Hematopoietic multipotent progenitor cell treated with erythropoietin and hydrocortisone succinate and interleukin-3 and kit ligand, for 15 days (in vitro differentiated cells): ENCODE measurements around the gene RAB5B.
A peak's percentile ranks its signal among the peaks of the same experiment; 100 is the strongest.
"Not testable (repeated sequence)": the region's sequence is repeated elsewhere in the genome, so short reads cannot be mapped to it uniquely, and the experiment has no call there.

Experiments used
- DNase-seq: peaks from one replicate; pipeline ENCODE4 v3.0.0-alpha.2; 2015; ENCODE audit warnings: low spot score

RAB5B gene

DNA sequence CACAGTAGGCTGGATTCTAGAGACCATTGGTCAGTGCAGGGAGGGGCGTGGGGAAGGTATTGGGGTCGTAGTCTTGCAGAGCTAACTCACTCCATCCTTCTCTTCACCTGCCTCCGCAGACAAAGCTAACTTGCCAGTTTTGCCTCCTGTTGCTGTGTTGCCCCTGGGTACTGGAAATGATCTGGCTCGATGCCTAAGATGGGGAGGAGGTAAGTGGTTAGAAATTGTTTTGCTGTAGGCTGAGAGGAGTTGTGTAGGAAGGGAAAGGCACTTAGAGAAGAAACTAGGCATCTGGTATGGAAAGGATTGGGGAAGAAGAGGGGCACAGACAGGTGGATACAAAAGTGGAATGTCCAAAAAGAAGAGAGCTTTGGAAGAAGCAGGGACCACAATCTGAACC is 31.8 kb upstream of the RAB5B start:
- DNase-seq = no peak

GRCh38 chr12:55942577-55943136 is 31.2 kb upstream of the RAB5B start:
- no peak for DNase-seq

DNA sequence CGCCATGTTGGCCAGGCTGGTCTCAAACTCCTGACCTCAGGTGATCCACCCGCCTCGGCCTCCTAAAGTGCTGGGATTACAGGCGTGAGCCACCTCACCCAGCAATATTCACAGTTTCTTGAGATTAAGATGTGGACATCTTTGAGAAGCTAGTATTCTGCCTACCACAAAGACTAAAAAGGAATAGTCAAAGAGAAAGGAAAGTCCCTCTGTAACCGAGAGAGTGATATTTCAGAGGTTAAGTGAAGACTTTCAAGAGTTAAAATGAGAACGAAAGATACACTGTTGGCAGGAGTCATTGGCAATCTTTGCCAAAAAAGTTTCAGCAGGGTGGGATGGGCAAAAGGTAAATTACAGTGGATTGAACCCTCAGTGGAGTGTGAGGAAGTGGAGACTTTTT is 27.3 kb upstream of the RAB5B start:
- no peak for DNase-seq

DNA sequence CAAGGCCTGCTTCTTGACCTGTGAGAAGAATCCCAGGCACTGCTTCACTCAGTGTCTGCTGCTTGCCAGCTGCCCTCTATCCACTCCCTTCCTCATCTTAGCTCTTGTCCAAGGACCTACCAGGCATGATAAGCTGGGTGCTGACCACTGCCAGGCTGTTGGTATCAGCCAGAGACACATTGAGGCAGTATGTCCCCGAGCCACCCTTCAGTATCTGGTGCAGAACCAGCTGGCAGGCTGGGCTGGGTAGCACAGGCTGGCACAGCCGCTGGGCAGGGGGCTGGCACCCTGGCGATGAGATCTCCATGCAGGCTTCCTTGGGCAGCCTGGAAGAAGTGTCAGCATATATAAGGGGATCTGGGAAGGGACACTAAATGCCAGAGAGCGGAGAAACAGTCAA is 18.5 kb upstream of the RAB5B start:
- peak; percentile 31 for DNase-seq

DNA sequence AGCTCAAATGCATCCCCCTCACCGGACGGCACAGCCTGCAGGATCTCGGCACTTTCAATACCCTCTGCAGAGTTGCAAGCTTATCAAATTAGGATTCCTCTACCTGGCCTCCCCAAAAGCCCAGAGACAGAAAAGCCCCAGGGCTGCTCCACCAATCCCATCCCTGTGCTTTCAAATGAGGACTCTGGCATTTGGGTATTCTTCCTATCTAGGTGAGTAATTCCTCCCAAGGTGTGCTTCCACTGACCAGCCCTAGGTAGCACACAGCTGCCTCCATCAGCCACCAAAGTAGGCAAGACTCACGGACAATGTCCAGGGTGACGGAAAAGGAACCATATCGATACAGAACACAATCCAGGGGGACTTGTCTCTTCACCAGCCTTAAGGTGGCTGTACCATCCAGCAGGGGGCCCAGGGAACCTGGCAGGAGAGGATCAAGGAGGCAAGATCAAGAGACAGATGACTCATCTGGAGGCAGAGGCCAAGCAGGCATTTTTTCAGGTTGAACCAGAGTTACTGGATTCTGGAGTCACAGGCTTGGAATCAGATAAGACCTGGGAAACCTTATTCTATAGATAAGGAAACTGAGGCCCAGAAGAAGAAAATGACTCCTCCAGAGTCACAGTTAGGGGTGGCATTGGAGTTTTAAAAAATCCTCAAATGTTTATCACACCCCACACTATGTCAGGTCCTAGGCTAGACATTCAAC is 17.9 kb upstream of the RAB5B start:
- peak; percentile 56 for DNase-seq

DNA sequence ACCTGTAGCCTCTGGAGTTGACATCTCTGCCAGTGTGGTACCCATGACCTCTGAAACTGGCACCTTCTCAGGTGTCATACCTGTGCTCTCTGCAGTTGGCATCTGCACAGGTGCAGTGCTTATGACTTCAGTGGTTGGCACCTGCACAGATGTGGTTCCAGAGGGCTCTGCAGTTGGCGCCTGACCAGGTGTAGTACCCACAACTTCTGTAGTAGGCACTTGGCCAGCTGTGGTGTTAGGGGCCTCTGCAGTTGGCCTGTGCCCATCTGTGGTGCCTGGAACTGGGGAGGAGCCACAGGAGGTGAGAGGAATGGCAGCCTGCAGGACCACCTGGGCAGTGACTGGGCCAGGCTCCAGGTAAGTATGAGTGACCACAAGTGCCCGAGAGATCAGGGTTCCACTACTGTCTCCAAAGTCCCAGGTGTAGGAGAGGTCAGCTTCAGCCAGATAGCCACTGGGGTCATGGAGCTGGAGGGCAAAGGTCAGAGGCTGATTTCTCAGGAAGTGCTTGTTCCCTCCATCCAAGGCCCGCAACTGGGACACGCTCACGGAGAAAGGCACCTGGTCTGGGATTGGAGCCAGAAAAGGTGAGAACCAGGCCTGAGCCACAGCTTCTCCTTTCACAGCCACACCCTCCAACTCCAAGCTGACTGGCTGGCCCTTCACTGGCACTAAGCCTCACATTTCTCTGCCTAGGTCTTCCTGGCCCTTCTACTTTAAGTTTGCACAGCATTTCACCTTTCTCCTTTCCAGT is 16.6 kb upstream of the RAB5B start:
- no peak for DNase-seq

- DNase-seq = no peak
Observed at GRCh38 chr12:55963760-55964159, 10.1 kb upstream of the RAB5B start.

GRCh38 chr12:55965240-55965639 is 8.6 kb upstream of the RAB5B start:
- no peak for DNase-seq

DNA sequence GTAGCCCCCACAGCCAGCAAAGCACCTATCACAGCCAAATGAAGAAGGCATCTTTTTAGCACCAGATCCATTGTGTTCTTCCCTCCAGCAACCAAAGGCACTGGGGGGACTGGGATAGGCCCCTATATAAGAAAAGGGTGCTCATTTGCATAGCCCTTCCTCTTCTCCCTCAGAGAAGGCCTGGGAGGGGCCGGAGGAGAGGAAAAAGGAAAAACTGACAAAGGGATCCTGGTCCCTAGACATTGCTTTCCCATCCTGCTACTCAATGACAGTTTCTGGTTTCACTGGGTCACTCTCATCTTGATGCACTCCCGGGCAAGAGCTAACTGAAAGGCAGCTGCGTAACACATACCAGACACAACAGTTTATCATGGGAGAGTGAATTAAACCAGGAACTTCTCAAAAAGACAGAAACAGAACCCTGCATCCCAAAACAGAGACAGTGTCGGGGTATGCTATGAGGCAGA is 7.9 kb upstream of the RAB5B start, which contains the start of gene PMEL:
Gene PMEL (minus strand): TSS at position 102 of the 467 bp plus-strand sequence. CDS start 31 bp downstream, at position 71.
- no peak for DNase-seq

- peak; percentile 89 for DNase-seq
Observed at GRCh38 chr12:55966408-55967281, 7.2 kb upstream of the RAB5B start, which contains the start of gene CDK2. CDK2 (plus strand) TSS chr12:55966830; CDS start chr12:55967009, 179 bp downstream.

DNA sequence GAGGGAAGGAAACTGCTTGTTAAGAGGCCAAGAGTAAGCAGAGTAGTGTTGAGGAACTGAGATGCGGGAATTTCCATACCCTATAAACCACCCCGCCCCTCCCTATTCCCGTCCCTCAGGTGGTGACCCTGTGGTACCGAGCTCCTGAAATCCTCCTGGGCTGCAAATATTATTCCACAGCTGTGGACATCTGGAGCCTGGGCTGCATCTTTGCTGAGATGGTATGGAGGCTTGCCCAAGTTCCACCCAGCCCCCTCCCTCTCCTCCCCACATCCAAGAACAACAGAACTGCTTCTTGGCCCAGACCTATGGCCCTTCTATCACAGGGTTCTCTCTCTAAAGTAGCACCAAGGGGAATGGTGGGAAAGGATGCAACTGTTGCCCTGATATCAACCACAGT is 4.5 kb upstream of the RAB5B start:
- no peak for DNase-seq

DNA sequence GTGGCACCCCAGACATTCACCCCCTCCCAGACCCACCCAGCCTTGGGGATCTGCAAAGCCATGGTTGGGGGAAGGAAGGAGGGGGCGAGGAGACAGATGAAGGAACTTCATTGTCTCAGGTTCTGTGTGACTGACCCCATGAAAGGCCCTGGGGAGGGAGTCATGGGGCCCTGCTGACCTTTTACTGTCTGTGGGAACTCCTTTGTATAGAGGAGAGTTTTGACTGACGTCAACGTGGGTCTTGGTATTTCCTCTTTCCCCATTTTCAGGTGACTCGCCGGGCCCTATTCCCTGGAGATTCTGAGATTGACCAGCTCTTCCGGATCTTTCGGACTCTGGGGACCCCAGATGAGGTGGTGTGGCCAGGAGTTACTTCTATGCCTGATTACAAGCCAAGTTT is 3.1 kb upstream of the RAB5B start:
- no peak for DNase-seq

GRCh38 chr12:55972042-55972441 is 1.8 kb upstream of the RAB5B start:
- no peak for DNase-seq

DNA sequence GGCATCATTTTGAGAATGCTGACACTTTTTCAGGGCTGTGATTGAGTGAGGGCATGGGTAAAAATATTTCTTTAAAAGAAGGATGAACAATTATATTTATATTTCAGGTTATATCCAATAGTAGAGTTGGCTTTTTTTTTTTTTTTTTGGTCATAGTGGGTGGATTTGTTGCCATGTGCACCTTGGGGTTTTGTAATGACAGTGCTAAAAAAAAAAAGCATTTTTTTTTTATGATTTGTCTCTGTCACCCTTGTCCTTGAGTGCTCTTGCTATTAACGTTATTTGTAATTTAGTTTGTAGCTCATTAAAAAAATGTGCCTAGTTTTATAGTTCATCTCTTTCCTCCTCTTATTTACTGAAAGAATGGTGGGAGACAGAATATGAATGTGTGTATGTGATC is 1.4 kb upstream of the RAB5B start:
- no peak for DNase-seq

DNA sequence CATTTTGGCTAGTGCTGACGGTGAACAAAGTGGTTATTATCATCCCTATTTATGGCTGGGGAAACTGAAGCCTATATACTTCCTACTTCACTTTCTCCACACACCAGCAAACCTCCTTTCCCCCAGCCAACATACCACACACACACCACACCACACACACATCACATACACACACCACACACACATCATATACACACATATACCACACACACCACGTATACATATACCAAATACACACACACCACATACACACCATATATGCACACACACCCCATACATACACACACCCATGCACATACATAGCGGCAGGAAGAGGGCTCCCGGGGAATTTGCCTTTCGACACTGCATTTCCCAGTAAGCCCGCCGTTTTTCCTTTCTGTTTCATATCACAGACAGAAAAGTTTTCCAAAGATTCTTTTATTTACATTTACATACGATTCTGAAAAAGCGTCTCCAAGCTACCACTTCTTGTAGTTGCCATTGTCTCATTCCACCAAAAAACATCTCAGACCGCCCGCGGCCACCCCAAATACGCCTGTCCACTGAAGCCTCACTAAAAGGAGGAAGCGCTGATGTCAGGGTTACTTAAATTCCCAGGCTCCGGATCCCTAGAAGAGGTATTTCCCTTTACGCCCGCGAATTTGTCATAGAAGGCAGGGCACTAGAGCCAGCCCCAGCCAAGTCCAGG is 823 bp upstream of the RAB5B start:
- DNase-seq = peak; percentile 21

DNA sequence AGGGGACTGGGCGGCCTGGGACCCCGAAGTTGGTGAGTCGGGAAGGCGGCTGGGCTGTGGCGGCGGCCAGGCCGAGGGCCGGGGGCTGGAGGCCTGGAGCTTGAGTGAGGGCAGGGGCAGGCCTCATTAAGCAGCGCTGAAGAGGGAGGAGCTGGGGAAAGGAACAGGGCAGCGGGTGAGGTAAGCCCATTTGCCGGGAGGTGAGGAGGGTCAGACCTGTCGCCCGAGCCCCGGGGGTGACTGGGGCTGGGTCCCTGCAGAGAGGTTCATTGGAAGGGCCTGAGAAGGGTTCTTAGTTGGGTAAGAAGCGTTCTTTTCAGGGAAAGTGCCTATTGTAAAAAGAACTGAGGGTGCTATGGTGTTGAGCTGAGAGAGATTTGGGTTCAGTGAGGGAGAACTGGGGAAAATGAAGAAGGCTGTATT is 441 bp downstream of the RAB5B start:
- DNase-seq = peak; percentile 57

DNA sequence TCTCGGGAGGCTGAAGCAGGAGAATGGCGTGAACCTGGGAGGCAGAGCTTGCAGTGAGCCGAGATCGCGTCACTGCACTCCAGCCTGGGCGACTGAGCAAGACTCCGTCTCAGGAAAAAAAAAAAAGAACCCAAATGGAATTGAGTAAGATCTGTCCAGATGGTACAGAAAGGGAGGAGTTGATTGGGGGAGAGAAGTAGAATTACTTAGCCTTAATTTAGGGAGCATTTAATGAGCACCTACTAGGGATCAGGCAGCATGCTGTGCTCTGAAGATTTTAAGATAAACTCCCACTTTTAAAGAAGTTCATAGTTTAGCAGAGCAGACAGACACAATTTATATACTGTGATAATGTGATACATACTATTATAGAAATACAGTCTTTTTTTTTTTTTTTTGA is 4.5 kb downstream of the RAB5B start:
- no peak for DNase-seq

DNA sequence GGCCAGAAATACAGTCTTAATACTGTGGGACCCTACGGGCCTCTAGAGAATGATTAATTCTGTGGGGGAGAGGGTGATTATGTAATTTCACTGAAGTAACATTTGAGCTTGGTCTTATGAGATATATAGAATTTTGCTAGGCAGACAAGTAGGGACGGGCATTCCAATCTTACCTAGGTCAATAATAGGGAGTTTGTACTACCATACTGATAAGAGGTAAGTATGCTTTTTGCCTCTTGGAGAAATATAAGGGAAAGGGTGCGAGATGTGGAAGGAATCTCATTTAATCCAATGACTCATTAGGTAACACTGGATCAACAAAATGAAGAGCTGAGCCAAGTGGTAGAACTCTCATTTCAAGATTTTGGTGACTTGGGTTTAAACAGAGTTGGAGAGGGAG is 5.2 kb downstream of the RAB5B start:
- no peak for DNase-seq

GRCh38 chr12:55981882-55982281 is 8.0 kb downstream of the RAB5B start:
- DNase-seq = not testable (repeated sequence)

- DNase-seq = no peak
Observed at GRCh38 chr12:55982319-55982936, 8.6 kb downstream of the RAB5B start.
